HG02798 (cell line): Measurements from ENCODE around the gene ARHGAP6.

Experiments used
- ATAC-seq: cut with Tn5 transposase; IDR thresholded peaks from one replicate; pipeline ENCODE4 v1.9.1; 2021; ENCODE audit warnings: mild to moderate bottlenecking; ENCODE audit not compliant: unreplicated experiment, poor library complexity

The ARHGAP6 gene

DNA sequence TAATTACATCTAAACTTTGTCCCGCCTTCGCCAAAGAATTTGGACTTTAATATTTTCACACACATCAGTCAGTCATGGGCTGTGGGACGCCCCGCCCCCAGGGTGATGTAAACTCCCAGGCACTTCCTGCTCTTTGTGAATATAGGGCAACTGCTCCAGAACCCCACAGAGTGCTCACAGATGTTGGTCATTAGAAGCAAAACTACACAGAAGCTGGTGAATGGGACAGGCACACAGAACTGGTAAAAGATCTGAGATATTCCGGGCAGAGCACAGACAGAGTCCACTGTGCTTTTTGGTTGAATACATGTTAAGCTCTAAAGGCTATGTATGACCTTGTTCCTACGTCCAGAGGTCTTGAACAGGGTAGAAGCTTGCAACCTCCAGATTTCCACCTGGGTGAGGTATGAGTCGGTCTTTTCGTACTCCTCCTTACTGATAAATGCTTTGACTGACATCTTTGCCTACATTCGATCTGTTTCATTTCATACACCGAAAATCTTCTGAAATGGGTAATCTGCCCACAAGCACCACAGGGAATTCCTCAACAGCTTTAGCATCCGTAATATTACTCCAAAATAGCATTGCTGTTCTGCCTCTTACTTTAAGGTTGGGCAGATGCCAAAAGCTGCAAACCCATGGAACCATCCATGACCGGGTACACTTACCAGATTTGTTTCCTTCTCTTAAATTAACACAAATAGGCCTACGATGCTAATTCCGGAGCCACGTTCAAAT lies 227.9 kb downstream of the ARHGAP6 start:
- no peak for ATAC-seq

DNA sequence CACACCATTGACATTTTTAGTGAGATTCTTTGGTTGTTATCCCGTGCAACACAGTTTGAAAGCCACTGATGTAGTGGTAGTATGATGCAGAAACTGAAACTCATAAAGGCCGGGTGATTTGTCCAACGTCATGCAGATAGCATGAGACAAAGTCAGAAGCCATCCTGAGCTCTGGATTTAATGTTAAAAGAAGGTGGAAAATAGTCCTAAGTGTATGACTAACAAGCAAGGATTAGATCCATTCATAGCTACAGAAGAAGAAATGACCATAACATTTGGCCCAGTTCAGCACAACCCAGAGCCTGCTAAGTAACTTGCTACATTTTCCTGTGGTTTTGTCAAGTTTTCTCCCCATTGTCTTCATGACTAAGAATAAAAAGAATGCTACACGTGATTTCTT lies 230.2 kb downstream of the ARHGAP6 start:
- no peak for ATAC-seq

DNA sequence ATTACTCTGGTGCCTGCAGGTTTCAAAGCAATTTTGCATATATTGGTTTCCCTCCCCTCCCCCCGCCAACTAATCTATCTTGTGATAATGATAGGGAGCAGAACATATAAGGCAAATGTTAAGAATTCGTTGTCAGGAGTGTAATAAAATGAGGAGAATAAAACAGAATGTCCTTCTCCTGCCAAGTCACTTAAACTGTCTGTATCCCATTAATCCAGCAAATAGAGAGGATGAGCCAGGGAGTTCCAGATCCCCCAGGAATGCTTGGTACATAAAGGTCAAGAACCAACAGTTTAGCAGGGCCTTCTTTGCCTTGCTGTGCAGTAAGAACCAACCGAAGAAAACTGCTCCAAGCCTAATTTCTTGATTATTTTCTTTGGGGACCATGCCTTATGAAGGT lies 231.1 kb downstream of the ARHGAP6 start:
- no peak for ATAC-seq

DNA sequence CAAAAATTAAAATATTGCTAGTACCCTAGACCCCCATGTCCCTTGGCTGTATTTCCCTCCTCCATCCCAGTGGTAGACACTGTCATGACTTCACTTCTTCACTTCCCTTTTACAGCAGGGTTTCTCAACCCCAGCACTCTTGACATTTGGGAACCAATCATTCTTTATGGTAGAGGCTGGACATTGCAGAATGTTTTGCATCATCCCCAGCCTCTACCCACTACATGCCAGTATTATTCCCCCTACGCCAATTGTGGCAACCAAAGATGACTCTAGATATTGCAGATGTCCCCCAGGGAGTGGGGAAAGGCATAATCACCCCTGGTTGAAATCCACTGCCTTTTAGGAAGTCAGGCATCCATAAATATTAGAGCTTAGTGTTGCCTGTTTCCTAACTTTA lies 233.9 kb downstream of the ARHGAP6 start:
- ATAC-seq: no peak

DNA sequence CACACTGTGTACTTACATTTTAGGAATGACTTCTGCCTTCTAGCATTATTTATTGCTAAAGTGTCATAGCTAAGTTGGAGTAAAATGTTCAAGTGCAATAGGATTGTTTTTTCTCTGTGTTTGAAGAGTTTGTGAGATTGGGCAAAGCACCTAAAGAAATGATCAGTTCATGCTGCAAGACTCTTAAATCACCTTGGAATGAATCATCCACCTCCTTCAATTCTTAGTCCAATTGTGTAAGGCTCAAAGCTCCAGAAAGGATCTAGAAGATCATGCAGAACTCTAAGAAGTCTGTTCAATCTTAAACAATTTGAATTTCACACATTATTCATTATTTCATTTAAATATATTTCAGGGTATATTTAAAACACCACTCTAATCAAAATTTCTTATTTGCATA lies 235.4 kb downstream of the ARHGAP6 start:
- ATAC-seq: no peak

DNA sequence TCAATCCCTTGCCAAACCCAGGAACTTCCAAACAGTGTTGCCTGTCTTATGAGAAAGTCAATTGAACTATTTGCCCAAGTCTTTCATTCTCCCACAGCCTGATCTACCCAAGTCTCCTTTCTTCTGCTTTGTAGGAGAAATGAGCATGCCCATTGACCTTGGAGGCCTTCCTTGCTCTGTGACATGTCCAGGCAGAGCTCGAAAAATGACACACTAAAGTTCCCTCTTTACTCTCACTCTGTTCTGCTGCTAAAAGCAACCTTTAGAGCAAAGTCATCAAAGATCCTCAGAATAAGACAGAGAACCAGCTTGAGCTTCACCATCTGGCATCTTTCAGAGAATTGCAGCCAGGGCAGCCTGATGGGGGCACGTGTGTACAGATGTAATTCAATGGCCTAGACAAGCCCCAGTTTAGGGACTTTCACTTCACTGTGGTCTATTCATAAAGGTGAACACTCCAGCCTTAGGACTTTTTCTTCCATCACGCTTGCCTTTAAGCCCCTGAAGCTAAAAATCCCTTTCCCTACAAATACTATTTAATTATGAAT lies 236.1 kb downstream of the ARHGAP6 start:
- peak; percentile 68 for ATAC-seq

DNA sequence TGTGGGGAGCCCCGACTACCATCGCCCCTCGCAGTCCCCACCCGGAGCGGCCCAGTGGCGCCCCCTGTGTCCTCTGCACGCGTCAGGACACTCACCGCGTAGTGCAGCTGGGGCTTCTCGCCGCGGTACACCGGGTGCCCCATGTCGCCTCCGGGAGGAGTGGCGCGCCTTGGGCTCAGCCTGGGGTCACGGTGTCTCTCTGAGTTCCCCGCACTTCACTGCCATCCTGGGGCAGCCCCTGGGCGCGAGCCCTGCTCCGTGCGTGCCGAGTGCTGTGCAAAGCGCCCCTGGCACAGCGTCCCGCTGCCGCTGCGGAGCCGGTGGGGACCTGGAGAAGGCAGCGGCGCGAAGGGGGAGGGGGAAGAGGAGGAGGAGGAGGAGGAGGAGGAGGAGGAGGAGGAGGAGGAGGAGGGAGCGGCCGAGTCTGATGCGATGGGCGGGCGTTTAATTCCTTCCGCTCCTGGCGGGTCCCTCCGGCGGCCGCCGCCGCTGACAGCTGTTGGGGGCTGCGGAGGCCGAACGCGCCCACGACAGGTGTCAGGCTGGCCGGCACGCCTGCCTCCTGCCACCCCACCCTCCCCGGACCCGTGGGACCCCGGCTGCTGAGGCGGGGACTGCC lies 238.2 kb downstream of the ARHGAP6 start:
- no peak for ATAC-seq

DNA sequence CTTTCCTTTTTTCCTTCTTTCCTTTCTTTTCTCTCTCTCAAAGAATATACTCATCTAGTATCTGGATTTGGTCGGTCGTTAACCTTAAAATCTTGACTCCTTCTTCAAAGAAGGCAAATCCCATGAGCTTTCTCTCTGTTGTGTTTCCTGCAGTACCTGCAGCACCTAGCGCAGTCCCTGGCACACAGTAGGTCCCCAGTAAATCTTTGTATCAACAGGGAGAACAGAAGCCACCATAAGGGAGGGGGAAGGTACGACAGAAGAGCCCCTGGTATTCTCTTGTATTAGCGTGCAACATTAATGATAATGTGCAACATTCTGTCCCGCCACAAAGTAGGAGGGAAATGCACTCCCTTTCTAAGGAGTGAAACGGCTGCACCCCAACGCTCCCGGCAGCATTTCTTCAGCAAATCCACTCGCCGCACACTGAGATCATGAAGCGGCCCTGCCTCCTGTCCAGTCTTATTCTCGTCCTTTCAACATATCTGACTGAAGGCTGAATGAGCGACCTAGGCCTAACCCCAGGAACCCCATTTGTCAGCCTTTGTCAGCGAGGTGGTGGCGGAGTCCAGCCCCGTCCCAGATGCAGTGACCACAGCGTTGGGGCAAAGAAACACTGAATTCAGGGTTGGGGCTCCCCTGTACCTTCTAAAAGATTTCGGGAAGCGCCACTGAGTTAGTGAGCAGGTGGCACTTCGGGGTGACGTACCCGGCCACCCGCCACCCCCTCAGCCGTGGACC lies 238.8 kb downstream of the ARHGAP6 start:
- no peak for ATAC-seq

DNA sequence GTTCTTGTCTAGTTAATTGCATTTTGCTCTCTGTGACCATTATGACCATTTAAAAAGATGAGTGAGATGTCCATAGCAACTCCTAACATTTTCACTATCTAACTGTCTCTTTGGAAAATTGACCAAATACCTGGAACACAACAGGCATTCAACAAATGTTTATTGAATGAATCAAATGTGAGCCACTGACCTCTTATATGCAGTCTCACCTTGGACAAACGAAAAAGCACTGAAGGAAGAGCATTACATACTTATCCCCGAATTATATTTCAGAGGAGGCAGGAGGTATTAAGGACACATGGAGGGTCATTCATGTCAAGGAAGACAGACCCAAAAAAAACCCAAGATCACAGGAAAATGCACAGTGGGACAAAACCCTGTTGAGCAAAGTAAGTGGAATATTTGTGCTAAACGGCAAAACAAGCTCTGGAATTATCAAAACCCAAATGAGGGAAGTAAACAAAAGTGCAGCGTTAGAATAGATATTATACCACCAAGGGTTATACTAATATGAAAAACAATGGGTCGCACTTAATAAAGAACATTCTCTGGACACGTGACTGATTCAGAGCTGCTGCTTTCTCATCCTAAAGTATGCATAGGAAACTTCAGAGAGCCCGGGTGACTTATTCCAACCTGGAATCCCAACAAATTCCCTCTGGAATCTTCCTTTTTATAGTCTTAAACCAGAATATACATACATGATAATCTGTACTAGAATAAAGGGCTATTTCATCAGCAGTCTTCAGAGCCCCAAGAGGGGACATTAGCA lies 240.6 kb downstream of the ARHGAP6 start:
- no peak for ATAC-seq

DNA sequence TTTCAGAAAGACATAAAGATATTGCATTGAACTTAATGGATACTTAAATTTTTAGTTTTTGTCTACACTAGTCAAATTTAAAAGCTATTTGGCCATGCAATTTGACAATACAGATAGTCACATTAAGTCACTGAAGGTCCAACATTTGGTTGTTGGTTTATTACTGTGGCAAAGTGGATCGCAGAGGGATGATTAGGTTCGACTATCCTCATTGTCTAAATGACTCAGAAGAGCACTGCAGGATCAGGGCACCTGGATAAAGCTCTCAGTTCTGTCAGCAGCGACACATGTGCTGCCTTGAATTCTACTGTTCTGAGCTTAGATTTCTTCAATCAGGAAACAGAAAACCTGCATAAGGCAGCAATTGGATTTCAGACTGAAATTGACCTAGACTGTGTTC lies 241.8 kb downstream of the ARHGAP6 start:
- no peak for ATAC-seq

DNA sequence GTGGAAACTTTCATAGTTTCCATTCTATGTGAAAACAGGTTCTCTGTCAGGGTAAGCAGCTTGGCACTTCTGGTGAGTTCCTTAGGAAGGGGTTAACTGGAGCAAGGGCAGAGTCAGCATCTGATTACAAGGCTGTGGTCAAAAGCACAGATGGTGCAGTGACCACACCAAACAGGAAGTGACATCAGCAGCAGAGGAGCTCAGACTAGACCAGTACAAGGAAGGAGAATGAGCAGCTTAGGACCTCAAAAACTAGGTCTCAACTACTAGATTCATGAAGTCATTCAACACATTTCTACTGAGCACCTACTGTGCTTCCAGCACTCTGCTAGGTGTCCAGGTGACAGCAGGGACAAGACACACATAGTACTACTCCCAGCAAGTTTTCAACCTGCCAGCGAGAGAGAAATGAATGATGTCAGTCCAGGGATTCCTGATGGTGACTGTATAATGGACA lies 242.3 kb downstream of the ARHGAP6 start:
- peak; percentile 92 for ATAC-seq

DNA sequence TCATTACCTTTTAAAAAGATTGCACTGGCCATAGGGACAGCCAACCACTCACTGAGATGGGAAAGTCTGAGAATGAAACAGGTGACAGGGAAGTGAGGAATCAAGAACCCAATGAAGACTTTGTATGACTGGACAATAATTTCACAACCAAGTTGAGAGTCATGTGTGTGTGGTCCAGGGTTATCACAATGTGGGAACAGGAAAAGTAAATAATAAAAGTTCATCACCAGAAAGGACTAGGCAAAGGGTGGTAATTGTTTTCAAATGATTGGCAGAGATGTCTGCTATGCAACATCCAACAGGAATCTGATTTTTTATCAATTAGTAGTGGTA lies 243.2 kb downstream of the ARHGAP6 start:
- ATAC-seq: no peak

DNA sequence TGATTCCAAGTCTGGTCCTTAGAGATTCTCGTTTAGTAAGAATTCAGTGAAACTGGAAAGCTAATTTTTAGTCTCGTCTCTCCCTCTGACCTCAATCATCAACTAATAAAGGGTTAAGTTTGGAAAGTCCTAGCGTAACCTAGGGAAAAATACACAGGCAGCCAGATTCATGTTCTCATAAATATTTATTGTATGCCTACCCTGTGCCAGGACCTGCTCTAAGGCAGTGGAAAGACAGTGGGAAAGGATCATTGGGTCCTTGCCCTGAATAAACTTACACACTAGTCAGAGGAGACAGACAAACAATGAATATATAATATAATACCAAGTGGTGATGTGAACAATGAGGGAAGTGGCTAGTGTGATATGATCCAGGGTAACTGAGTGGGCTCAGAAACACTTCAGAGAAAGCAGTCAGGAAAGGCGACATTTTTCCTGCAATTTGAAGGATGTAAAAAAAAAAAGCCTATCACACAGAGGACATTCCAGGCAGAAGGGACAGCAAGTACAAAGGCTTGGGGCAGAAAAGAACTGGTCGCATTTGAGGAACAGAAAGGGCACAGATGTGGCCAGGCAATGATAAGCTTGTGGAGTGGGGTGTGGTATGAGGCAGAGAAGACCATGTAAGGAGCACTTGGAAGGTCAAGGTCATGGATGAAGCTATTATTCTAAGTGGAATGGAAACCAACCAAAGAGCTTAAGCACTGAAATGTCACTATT lies 243.8 kb downstream of the ARHGAP6 start:
- ATAC-seq: no peak

DNA sequence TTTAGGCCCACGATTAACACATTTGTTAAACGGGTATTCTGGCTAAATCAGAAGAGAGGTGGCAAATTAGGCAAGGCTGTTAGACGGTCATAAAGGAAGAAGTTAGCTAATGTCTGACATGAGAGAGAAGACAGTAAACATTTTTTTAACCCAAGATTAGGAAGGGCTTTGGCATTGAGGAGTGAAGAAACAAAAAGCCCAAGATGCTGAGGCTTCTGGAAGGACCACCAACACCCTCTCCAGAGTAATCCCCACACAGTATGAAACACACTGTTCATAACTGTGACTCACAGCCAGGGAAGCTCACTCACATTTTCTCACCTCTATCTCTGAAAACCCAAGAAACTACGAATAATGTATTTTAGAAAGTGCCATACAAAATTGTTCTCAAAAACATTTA lies 244.9 kb downstream of the ARHGAP6 start:
- no peak for ATAC-seq

DNA sequence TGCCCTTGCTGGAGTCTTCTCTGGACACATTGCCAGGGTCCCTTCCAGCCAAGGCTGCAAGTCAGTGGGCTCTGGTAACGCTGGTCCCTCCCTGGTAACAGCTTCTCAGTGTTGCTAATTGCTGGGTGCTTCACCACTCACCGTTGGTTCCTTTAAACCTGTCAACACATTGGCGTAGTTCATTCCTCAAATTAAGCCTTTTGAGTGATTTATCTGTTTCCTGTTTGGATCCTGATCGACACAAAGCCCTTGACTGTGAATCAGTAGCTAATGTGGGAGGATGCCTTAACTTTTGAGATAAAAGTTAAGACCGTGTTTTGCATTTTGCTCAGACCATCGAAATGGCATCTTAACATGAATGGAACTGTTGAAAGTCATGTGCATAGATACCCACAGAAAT lies 246.6 kb downstream of the ARHGAP6 start:
- no peak for ATAC-seq

DNA sequence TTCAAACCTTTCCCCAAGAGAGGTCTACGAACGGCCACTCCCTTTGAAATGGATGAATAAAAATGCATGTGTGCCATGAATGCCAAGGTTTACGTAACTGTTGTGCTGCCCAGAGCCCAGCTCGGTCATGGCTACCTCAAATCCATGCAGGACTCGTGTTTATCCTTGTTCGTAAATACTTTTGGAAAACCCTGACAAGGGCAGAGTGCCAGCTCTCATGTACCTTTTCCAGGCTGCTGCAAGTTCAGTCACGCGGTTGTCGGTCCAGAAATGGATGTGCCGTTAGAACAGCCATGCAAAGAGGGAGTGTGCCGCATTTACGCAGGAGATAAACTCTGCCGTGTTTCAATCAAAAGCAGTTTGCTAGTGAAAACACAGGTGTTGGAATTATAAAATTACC lies 249.1 kb downstream of the ARHGAP6 start:
- ATAC-seq: no peak

DNA sequence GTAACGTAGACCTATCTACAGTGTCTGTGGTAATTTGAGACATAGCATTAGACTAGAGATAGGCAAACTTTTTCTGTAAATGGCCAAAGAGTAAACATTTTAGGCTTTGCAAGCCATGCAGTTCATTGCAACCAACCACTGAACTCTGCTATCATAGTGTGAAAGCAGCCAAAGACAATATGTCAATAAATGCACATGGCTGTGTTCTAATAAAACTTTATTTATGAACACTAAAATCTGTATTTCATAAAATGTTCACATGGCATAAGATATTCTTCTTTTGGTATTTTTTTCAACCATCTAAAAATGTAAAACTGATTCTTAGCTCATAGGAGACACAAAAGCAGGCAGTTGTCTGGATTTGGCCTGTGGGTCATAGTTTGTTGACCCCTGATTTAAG lies 251.6 kb downstream of the ARHGAP6 start:
- ATAC-seq: no peak

DNA sequence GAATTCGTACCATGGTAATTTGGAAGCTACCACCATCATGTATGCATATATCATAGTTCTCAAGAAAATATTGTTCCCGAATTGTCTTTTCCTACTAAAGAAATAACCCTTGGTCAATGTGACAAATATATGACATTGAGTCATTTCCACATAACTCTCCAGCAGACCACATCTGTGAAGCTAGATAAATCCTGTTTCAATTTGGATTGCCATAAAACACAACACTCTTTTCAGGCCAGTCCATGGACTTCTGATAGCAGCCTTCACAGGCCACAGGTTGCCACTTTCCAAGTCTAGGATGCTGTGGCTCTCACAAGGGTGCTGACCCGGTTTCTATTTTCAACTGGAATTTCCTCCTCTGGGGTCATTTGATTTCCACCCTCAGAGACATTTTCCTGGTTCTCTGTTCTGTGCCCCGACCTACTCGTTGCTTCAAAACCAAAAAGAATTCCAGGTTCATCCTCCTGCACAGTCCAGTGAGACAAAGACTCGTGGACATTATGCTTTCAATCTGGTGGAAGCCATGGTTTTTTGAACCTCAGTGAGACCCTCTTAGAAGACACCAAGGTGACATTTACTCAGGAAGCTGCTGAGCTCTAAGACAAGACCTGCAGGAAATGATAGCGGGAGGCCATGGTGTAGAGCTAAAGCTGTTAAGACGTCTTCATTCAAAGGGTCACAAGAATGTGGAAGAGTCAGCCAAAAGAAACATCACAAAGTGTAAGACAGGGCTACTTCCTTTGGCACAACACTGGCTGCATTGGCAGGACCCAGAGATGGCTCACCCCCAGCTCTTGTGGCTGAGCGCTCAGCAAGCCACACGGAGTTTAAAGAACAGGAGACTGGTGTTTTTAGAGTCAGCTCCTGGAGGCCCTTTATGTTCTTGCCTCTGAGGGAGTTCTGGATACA lies 252.8 kb downstream of the ARHGAP6 start:
- ATAC-seq: no peak

DNA sequence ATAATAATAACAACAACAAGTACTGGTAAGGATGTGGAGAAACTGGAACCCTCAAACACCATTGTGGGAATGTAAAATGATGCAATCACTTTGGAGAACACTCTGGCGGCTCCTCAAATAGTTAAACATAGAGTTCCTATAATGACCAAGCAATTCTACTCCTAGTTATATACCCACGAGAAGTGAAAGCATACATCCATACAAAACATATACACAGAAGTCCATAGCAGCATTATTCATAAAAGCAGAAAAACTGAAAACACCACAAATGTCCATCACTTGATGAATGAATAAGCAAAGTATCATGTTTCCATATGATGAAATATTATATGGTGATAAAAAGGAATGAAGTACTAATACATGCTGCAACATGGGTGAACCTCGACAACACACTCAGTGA lies 255.8 kb downstream of the ARHGAP6 start:
- no peak for ATAC-seq
